GM18511 (cell line): ENCODE measurements around the gene MXRA5.
"Not testable (repeated sequence)": the region's sequence is repeated elsewhere in the genome, so short reads cannot be mapped to it uniquely, and the experiment has no call there.

ENCODE experiments used
- ATAC-seq: cut with Tn5 transposase; IDR thresholded peaks from one replicate; pipeline ENCODE4 v1.9.1; 2021; ENCODE audit warnings: mild to moderate bottlenecking, moderate library complexity; ENCODE audit not compliant: unreplicated experiment

The MXRA5 gene

GRCh38 chrX:3345281-3346191, 916 bp downstream of the MXRA5 start:
- ATAC-seq, result no peak

DNA sequence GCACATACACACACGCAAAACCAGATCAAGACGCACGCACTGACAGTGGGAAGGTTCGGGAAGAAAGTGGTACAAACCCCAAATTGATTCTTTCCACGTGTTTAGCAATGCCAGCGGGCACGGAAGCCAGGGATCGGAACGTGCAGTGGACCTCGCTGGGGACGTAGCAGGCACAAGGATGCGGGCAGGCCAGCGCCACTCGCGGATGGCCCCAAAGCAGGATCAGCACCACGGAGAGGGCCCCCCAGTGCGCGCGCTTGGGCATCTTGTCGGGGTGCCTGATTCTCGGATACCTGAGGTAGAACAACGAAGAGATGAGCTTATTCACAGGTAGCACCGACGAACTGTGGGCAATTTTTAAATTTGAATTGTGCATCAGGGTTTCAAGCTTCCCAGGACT, 2.9 kb downstream of the MXRA5 start:
- not testable (repeated sequence) for ATAC-seq

DNA sequence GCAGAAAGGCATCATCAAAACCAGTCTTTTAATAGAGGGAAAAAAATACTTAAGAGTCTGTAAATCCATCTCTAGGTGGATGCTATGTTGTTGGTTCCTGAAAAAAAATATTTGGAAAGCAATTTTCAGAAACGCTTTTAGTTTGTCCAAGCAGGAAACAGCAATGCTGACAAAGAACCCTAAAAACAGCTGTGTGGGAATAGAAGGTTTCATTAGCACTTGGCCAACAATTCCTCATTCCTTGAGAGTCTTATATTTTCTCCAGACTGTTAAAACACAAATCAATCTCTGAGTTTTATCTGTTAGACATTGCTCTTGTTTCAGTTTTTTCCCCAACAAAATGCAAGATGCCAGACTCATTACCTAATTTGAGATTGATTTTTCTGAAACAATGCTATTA, 6.4 kb downstream of the MXRA5 start:
- ATAC-seq, result no peak

- no peak for ATAC-seq
Observed at GRCh38 chrX:3326681-3327080, 19.8 kb downstream of the MXRA5 start.

GRCh38 chrX:3320471-3321046, 25.9 kb downstream of the MXRA5 start:
- no peak for ATAC-seq

DNA sequence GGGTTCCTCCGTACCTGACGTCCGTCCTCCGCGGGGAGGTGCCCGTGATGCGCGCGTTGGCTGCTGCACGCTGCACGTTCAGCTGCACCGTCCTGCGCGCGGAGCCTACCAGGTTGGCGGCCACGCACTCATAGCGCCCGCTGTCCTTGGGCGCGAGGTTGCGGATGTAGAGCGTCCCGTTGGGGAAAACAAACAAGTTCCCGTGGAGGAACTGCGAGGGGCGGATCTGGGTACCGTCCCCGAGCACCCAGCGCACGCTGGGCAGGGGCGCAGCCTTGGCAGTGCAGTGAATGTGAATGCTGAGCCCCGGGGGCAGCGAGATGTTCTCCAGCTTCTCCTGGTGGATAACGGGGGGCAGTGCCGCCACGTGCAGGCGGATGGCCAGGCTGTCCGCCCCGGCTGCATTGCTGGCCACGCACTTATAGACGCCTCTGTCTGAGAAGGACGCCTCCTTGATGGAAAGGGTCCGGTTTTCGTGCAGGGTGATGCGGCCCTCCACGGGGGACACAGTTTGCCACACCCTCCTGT, 29.2 kb downstream of the MXRA5 start:
- no peak for ATAC-seq

- ATAC-seq, result no peak
Observed at GRCh38 chrX:3312109-3312508, 34.3 kb downstream of the MXRA5 start.

GRCh38 chrX:3307881-3308280, 38.6 kb downstream of the MXRA5 start:
- ATAC-seq, result no peak

- no peak for ATAC-seq
Observed at GRCh38 chrX:3299636-3300035, 46.8 kb downstream of the MXRA5 start.

DNA sequence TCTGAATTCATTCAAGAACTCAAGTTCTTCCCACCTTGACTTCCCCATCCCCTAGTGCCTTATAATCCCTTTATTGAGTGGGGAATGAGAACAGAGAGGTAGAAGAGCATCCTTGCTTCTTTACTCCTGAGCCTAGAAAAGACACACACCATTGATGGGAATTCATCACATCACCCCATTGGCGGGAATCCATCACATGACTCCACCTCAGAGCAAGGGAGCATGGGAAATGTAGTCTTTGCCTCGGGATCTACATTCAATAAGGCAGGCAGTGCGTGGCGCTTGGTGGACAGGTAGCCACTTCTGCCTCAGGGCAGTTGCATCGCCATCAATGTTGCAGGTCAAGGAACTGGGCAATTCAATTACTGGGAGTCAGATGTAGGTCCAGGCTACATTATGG, 50.7 kb downstream of the MXRA5 start:
- no peak for ATAC-seq

- ATAC-seq, result no peak
Observed at GRCh38 chrX:3293251-3293650, 53.2 kb downstream of the MXRA5 start.

DNA sequence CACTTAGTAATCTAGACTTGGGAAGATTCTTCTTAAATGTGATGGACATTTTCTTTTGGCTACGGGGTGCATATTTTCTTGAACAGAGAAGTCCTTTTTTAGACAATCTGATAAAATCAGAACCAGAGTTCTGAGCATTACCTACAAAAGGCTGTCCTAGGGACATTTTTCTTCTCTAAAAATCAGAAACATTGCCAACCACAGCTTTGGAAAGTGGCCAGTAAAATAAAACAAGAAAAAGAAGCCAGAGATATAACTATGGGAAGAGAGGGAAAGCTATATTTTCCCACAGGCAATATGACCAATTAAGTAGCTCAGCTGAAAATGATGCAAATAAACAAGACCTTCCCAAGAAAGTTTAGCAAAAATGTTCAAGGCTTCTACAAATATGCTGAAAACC, 55.9 kb downstream of the MXRA5 start:
- no peak for ATAC-seq

GRCh38 chrX:3286196-3286945, 60.1 kb downstream of the MXRA5 start:
- no peak for ATAC-seq

- ATAC-seq, result no peak
Observed at GRCh38 chrX:3280706-3281105, 65.7 kb downstream of the MXRA5 start.

DNA sequence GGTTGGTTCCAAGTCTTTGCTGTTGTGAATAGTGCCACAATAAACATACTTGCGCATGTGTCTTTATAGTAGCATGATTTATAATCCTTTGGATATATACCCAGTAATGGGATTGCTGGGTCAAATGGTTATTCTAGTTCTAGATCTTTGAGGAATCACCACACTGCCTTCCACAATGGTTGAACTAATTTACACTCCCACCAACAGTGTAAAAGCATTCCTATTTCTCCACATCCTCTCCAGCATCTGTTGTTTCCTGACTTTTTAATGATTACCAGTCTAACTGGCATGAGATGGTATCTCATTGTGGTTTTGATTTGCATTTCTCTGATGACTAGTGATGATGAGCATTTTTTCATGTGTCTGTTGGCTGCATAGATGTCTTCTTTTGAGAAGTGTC, 72.8 kb downstream of the MXRA5 start:
- not testable (repeated sequence) for ATAC-seq

DNA sequence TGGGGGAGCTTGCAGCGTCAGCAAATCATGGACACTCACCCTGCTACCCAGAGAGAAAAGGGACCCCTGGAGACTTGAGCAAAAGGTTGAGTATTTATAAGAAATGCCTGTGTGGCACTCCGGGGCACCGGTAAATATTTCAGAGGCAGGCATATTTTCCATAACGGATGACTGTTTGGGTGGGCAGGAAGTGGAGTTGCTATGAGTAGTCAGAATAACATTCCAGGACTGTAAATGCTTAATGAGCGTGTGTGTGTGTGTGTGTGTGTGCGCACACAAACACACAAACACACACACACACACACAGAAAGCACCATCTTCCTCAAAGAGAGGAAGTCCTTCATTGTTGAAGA, 74.6 kb downstream of the MXRA5 start:
- no peak for ATAC-seq

DNA sequence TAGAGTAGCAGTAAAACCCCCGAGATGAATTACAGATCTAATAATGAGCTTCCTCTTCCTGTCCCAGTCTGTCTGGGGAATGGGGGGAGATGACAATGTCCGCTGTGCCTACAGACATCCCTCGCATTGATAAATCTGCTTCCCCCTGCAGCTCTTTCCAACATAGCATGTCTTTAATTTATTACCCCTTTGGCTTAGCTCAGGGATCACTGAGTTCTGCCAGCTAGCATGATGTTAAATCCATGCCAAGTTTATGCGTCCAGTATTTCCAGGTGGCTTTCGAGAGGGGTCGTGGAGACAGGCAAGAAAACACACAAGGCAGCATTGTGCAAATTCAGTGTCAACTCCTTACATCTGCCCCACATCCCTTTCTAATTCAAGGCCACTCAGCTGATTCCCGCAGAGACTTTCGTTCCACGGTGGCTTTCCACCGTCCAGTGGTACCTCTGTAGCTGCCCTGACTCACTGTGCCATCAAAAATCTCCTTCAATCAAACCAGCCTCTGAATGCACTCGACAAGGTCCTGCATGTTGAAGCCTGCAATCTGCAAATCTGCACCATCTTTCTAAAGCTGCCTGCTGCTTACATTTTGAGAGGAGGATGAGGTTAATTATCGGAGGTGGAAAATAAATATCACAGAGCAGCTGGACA, 75.1 kb downstream of the MXRA5 start:
- ATAC-seq, result no peak

DNA sequence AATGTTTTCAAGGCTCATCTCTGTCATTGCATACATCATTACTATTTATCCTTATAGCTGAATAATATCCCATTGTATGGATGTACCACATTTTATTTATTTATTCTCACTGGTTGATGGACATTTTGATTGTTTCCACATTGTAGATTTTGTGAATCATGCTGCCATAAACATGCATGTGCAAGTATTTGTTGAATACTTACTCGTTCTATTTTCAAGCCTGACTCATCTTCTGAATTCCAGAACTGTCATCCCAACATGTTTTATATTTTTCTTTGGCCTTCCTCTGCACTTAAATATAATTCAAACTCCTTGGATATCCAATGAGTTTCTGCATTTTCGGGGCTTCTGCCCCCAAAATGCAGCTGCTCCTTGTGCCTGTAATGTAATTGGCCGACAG, 77.6 kb downstream of the MXRA5 start:
- ATAC-seq, result no peak

DNA sequence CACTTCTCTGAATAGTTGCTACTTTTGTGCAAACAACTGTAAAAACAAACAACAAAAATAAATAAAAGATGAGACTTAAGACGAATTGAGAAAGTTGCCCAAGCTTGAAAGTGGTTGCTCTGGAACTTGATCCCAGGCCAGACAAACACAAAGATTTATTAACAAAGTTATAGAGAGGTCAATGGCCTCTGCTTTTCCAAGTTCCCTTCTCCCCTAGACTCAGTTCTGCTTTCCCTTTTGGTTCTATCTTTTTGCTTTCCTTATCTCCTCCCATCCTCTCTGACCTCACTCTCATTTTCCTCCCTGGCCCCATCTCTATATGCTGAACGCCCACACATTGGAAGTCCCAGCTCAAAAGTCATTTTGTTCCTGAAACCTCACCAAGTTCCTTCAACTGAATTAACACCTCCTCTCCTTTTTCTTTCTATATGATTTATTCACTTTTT, 82.7 kb downstream of the MXRA5 start:
- no peak for ATAC-seq

DNA sequence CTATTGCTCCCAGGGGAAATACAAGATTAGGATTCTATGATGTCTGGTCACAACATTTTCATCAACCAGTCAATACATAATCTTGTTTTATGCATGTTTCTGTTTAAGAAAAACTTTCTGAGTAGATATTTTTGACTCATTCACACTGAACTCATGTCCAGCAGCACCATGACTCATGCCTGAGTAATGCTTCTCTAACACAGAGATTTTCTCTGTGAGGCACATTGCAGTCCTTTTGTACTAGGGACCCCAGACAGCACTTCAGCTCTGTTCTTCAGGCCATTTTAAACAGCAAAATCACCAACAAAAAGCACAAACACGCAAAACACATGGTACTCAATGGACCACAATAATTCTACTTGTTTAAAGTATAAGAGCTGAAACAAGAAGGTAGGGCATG, 83.6 kb downstream of the MXRA5 start:
- no peak for ATAC-seq
